Immature natural killer cell (primary cell): ENCODE measurements around the gene HLA-DQA1. TPM values are rescaled to one million over a fixed set of nuclear protein-coding genes. Genes with fewer than 3 reads are reported as not detected.
"Not testable (repeated sequence)": the region's sequence is repeated elsewhere in the genome, so short reads cannot be mapped to it uniquely, and the experiment has no call there.

Experiments
- DNase-seq, 3 donors: peaks; one replicate each; pipeline ENCODE4 v3.0.0; 2022; ENCODE audit warnings: mixed read lengths in 1 of 3
- H3K27ac Mint-ChIP-seq, 6 donors: one replicate each; pipeline ENCODE4 v1.8.0; 2020; ENCODE audit warnings: mixed read lengths in 6 of 6, mild to moderate bottlenecking in 5 of 6, inconsistent platforms in 4 of 6, moderate library complexity in 3 of 6
- H3K27me3 Mint-ChIP-seq, 3 donors: one replicate each; pipeline ENCODE4 v1.8.0; 2020 to 2021; ENCODE audit warnings: low read depth in 3 of 3, mild to moderate bottlenecking in 3 of 3, mixed read lengths in 3 of 3, moderate library complexity in 3 of 3, inconsistent platforms in 1 of 3
- H3K36me3 Mint-ChIP-seq, 3 donors: one replicate each; pipeline ENCODE4 v1.8.0; 2020; ENCODE audit warnings: mixed read lengths in 3 of 3, inconsistent platforms in 2 of 3, mild to moderate bottlenecking in 2 of 3
- H3K4me1 Mint-ChIP-seq, 2 donors: one replicate each; pipeline ENCODE4 v1.8.0; 2020; ENCODE audit warnings: inconsistent platforms in 2 of 2, mild to moderate bottlenecking in 2 of 2, mixed read lengths in 2 of 2, moderate library complexity in 1 of 2
- H3K4me3 Mint-ChIP-seq, 5 donors: one replicate each; pipeline ENCODE4 v1.8.0; 2020; ENCODE audit warnings: mild to moderate bottlenecking in 5 of 5, mixed read lengths in 5 of 5, inconsistent platforms in 3 of 5, moderate library complexity in 3 of 5
- H3K9me3 Mint-ChIP-seq, 6 donors: one replicate each; pipeline ENCODE4 v1.8.0; 2020; ENCODE audit warnings: mild to moderate bottlenecking in 6 of 6, mixed read lengths in 6 of 6, inconsistent platforms in 4 of 6, moderate library complexity in 3 of 6
- polyA plus RNA-seq, 3 donors: library from polyadenylated mRNA; unstranded; fragments of 300-500 nt; fragmentation: Illumina TruSeq; gene quantifications; one replicate each; pipeline ENCODE4 v1.2.3, GENCODE V29; 2021

HLA-DQA1 gene
- polyA plus RNA-seq, result 10 to 100 TPM in 2 of 3 donors, 1 to 10 TPM in 1; 1.8 to 53.1 (median 10.3) TPM

DNA sequence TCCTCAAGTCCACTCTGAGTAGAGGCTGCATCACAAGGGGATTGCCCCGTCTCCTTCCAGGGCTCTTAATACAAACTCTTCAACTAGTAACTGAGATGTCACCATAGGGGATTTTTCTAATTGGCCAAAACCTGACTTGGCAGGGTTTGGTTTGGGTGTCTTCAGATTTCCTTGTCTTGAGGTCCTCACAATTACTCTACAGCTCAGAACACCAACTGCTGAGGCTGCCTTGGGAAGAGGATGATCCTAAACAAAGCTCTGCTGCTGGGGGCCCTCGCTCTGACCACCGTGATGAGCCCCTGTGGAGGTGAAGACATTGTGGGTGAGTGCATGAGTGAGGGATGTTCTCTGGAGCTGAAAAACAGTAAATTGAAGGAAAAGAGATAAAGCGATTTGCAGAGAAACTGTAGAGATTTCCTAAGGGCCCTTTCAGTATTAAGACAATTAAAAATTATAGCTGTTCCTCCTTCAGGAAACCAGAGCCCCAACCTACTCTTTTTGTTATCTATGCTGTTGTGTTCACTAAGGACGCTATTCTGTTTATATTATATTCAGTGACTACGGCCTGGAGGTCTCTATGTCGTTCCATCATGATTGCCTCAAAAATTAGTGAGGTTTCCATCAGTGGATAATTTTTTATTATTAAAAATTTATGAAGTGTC is at the start of gene HLA-DQA1:
HLA-DQA1 (plus strand) TSS at position 188 of the 662 bp plus-strand sequence; CDS start at position 241, 53 bp downstream.
- Mint-ChIP-seq H3K4me1 (peaks cover 17 to 24% of the 10 kb centered on the region in 2 donors), H3K27ac (peak within 1 kb of the TSS in 3 of 6 donors; percentile 34 to 72 (median 35)), H3K27me3 (peaks cover 9 to 17% (median 15%) of the 10 kb centered on the region in 3 donors), H3K4me3 (peak within 1 kb of the TSS in 3 of 5 donors; percentile 10 to 58 (median 44)), H3K36me3 (peaks cover 0 to 4% (median 0%) of the 10 kb centered on the region in 3 donors), H3K9me3 (no peaks in the 10 kb centered on the region)
- peak in 1 of 3 donors; percentile 11 for DNase-seq

GRCh38 chr6:32588156-32588555 is 49.0 kb upstream of the HLA-DQA1 start:
- Mint-ChIP-seq H3K36me3 (peaks cover 0 to 4% (median 0%) of the 10 kb centered on the region in 3 donors), H3K9me3 (no peaks in the 10 kb centered on the region)

GRCh38 chr6:32589596-32590449 is 47.4 kb upstream of the HLA-DQA1 start, which contains the start of gene HLA-DRB1:
Gene HLA-DRB1 (minus strand): TSS chr6:32589848. CDS start chr6:32589742, 106 bp downstream.
- peak in 2 of 3 donors; percentile 15 to 24 for DNase-seq
- H3K36me3 Mint-ChIP-seq, result peaks cover 0 to 4% (median 0%) of the 10 kb centered on the region in 3 donors
- H3K27ac Mint-ChIP-seq, result peak within 1 kb of the TSS; percentile 6 to 90 (median 61)
- H3K4me3 Mint-ChIP-seq, result peak within 1 kb of the TSS; percentile 33 to 90 (median 69)
- H3K9me3 Mint-ChIP-seq, result no peaks in the 10 kb centered on the region
- peaks cover 0 to 6% (median 6%) of the 10 kb centered on the region in 3 donors for H3K27me3 Mint-ChIP-seq
- peaks cover 28 to 31% of the 10 kb centered on the region in 2 donors for H3K4me1 Mint-ChIP-seq

More at GRCh38 chr6:32588156-32588555, 49.0 kb upstream of the HLA-DQA1 start:
- DNase-seq, result no peak
- H3K27ac Mint-ChIP-seq, result peak overlapping the region in 2 of 6 donors; percentile 63 to 68
- H3K4me1 Mint-ChIP-seq, result peaks cover 28 to 36% of the 10 kb centered on the region in 2 donors
- peak overlapping the region in 4 of 5 donors; percentile 38 to 57 (median 46) for H3K4me3 Mint-ChIP-seq
- peaks cover 0 to 9% (median 6%) of the 10 kb centered on the region in 3 donors for H3K27me3 Mint-ChIP-seq

GRCh38 chr6:32590713-32591112 is 46.5 kb upstream of the HLA-DQA1 start:
- not testable (repeated sequence) for H3K27ac Mint-ChIP-seq

GRCh38 chr6:32597024-32597423 is 40.2 kb upstream of the HLA-DQA1 start:
- Mint-ChIP-seq H3K4me1 (no peaks in the 10 kb centered on the region), H3K4me3 (no peak overlapping the region)
- no peak for DNase-seq

More at GRCh38 chr6:32590713-32591112, 46.5 kb upstream of the HLA-DQA1 start:
- H3K36me3 Mint-ChIP-seq, H3K27me3 Mint-ChIP-seq, H3K4me3 Mint-ChIP-seq, H3K9me3 Mint-ChIP-seq, DNase-seq: not testable (repeated sequence)
- peaks cover 28 to 31% of the 10 kb centered on the region in 2 donors for H3K4me1 Mint-ChIP-seq

GRCh38 chr6:32602383-32602782 is 34.8 kb upstream of the HLA-DQA1 start:
- peaks cover 0 to 3% (median 0%) of the 10 kb centered on the region in 6 donors for H3K9me3 Mint-ChIP-seq
- peak overlapping the region in 3 of 6 donors; percentile 11 to 40 (median 19) for H3K27ac Mint-ChIP-seq
- H3K36me3 Mint-ChIP-seq, result peaks cover 0 to 11% (median 0%) of the 10 kb centered on the region in 3 donors
- no peak for DNase-seq
- peaks cover 8 to 13% of the 10 kb centered on the region in 2 donors for H3K4me1 Mint-ChIP-seq
- H3K4me3 Mint-ChIP-seq, result peak overlapping the region in 1 of 5 donors; percentile 15
- H3K27me3 Mint-ChIP-seq, result peaks cover 0 to 3% (median 0%) of the 10 kb centered on the region in 3 donors

More at GRCh38 chr6:32597024-32597423, 40.2 kb upstream of the HLA-DQA1 start:
- H3K9me3 Mint-ChIP-seq, result peaks cover 0 to 2% (median 0%) of the 10 kb centered on the region in 6 donors
- H3K27me3 Mint-ChIP-seq, result no peaks in the 10 kb centered on the region
- peaks cover 0 to 11% (median 0%) of the 10 kb centered on the region in 3 donors for H3K36me3 Mint-ChIP-seq
- no peak overlapping the region for H3K27ac Mint-ChIP-seq

DNA sequence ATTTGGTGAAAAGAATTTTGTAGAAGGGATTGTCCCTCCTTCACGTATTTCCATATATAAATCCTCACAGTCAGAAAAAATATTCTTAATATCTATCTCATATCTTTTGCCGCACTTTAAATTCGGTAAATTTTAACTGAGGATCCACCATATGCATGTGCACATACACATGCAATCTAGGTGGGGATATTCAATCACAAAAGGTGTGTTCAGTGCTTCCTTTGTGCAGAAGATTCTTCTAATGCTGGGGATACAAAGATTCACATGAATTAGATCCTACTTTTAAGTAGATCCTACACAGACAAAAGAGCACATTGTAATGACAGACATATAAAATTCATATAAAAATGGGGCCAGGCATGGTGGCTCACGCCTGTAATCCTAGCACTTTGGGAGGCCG is 34.0 kb upstream of the HLA-DQA1 start:
- no peak for DNase-seq
- H3K27ac Mint-ChIP-seq, result peak overlapping the region in 2 of 6 donors; percentile 31 to 41
- peaks cover 0 to 11% (median 0%) of the 10 kb centered on the region in 3 donors for H3K36me3 Mint-ChIP-seq
- peaks cover 0 to 3% (median 0%) of the 10 kb centered on the region in 3 donors for H3K27me3 Mint-ChIP-seq
- H3K4me3 Mint-ChIP-seq, result no peak overlapping the region
- H3K9me3 Mint-ChIP-seq, result peaks cover 0 to 3% (median 0%) of the 10 kb centered on the region in 6 donors
- peaks cover 8 to 13% of the 10 kb centered on the region in 2 donors for H3K4me1 Mint-ChIP-seq

DNA sequence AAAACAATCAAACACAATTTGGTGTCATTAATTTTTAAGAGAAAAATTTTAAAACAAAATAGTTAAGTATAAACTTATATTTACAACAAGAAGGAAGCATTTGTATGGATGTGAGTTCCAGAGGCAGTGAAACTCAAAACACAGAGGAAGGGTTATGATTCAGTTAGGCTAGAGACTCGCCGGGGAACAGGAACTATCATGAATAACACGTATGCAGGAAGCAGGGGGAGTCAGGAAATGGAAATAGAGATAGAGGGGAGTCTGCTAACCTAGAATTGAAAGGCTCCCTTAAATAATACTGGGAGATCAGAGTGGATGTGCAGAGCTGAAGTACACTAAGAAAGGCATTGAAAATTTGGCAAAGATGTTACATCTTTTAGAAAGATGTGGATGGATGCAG is 33.3 kb upstream of the HLA-DQA1 start:
- Mint-ChIP-seq H3K27me3 (peaks cover 0 to 3% (median 0%) of the 10 kb centered on the region in 3 donors), H3K4me1 (peaks cover 8 to 13% of the 10 kb centered on the region in 2 donors), H3K27ac (peak overlapping the region in 5 of 6 donors; percentile 51 to 91 (median 78)), H3K36me3 (peaks cover 0 to 7% (median 0%) of the 10 kb centered on the region in 3 donors), H3K9me3 (peaks cover 0 to 3% (median 0%) of the 10 kb centered on the region in 6 donors), H3K4me3 (peak overlapping the region in 4 of 5 donors; percentile 25 to 79 (median 67))
- no peak for DNase-seq

- Mint-ChIP-seq H3K9me3 (peaks cover 0 to 3% (median 0%) of the 10 kb centered on the region in 6 donors), H3K27me3 (peaks cover 0 to 3% (median 0%) of the 10 kb centered on the region in 3 donors), H3K36me3 (peaks cover 0 to 5% (median 0%) of the 10 kb centered on the region in 3 donors), H3K4me1 (peaks cover 8 to 13% of the 10 kb centered on the region in 2 donors), H3K4me3 (peak overlapping the region in 4 of 5 donors; percentile 25 to 79 (median 67)), H3K27ac (peak overlapping the region in 5 of 6 donors; percentile 51 to 91 (median 78))
- DNase-seq, result no peak
These were observed 32.8 kb upstream of the HLA-DQA1 start for GRCh38 chr6:32604434-32604877.

DNA sequence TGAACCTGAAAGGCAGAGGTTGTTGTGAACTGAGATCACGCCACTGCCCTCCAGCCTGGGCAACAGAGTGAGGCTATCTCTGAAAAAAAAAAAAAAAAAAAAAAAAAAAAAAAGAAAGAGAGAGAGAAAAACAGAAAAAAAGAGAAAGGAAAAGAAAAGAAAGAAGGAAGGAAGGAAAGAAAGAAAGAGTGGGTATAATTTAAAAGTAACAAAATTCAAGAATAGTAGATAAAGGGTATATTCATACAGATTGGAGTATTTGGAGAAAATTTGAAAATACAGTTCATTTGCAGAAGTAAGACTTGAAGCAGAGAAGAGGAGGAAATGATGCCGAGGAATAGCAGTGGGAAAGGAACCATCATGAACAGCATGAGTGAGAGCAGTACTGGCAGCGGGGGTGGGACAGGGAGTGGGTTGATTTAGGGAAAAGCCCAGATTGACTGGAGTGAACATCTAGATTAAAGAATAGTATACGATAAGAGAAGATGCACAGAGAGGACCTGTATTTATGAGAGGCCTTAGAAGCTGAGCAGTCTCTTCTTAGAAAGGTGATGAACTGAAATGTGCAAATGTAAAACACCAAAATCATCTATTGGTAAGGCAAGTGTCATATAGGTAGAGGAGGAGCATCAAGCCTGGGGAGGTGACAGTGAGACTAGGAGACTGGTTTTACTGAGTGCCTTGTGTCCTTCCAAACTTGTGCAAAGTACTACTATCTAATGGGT is 29.8 kb upstream of the HLA-DQA1 start:
- peaks cover 8 to 13% of the 10 kb centered on the region in 2 donors for H3K4me1 Mint-ChIP-seq
- DNase-seq, result no peak
- peak overlapping the region in 4 of 6 donors; percentile 70 to 88 (median 72) for H3K27ac Mint-ChIP-seq
- no peaks in the 10 kb centered on the region for H3K9me3 Mint-ChIP-seq
- H3K4me3 Mint-ChIP-seq, result no peak overlapping the region
- H3K27me3 Mint-ChIP-seq, result peaks cover 0 to 4% (median 0%) of the 10 kb centered on the region in 3 donors
- H3K36me3 Mint-ChIP-seq, result no peaks in the 10 kb centered on the region

- Mint-ChIP-seq H3K36me3 (no peaks in the 10 kb centered on the region), H3K27me3 (peaks cover 0 to 6% (median 0%) of the 10 kb centered on the region in 3 donors), H3K4me1 (peaks cover 8 to 13% of the 10 kb centered on the region in 2 donors), H3K4me3 (no peak overlapping the region), H3K9me3 (no peaks in the 10 kb centered on the region), H3K27ac (peak overlapping the region in 4 of 6 donors; percentile 20 to 88 (median 72))
- no peak for DNase-seq
These were observed 29.3 kb upstream of the HLA-DQA1 start for GRCh38 chr6:32607988-32608298.

DNA sequence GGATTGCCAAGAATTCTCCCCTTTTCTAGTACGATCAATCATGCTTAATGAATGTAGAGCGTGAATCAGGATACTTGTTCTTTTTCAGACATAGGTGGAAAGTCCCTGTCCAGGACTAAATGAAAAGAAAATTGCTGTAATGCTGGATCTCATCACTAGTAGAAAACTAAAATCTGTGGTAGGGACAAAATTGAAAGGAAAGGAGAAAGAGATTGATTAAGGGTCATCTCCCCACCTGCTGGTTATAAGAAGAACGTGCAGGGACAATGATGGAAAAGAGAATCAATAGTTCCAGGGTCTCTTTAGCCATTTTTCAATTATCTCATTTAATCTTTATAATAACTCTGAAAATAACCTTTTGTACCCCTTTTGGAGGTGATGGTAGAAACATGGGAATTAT is 28.8 kb upstream of the HLA-DQA1 start:
- Mint-ChIP-seq H3K27ac (peak overlapping the region in 4 of 6 donors; percentile 12 to 75 (median 45)), H3K27me3 (peaks cover 0 to 6% (median 0%) of the 10 kb centered on the region in 3 donors), H3K9me3 (no peaks in the 10 kb centered on the region), H3K36me3 (no peaks in the 10 kb centered on the region), H3K4me1 (peaks cover 8 to 13% of the 10 kb centered on the region in 2 donors), H3K4me3 (no peak overlapping the region)
- no peak for DNase-seq

GRCh38 chr6:32609391-32609730 is 27.8 kb upstream of the HLA-DQA1 start:
- Mint-ChIP-seq H3K36me3 (no peaks in the 10 kb centered on the region), H3K27ac (no peak overlapping the region), H3K9me3 (no peaks in the 10 kb centered on the region), H3K4me3 (peak overlapping the region in 1 of 5 donors; percentile 30), H3K27me3 (peaks cover 0 to 6% (median 0%) of the 10 kb centered on the region in 3 donors), H3K4me1 (peaks cover 5% of the 10 kb centered on the region in 2 donors)
- DNase-seq, result no peak
